ENCODE data around the gene PRRX2. TPM values are rescaled to one million over a fixed set of nuclear protein-coding genes. Genes with fewer than 3 reads are reported as not detected.
A peak's percentile ranks its signal among the peaks of the same experiment; 100 is the strongest.
"Not testable (repeated sequence)": the region's sequence is repeated elsewhere in the genome, so short reads cannot be mapped to it uniquely, and the experiment has no call there.

PRRX2 gene
- polyA plus RNA-seq, 3 donors: 0.86 to 1.5 (median 1.3) TPM

DNA sequence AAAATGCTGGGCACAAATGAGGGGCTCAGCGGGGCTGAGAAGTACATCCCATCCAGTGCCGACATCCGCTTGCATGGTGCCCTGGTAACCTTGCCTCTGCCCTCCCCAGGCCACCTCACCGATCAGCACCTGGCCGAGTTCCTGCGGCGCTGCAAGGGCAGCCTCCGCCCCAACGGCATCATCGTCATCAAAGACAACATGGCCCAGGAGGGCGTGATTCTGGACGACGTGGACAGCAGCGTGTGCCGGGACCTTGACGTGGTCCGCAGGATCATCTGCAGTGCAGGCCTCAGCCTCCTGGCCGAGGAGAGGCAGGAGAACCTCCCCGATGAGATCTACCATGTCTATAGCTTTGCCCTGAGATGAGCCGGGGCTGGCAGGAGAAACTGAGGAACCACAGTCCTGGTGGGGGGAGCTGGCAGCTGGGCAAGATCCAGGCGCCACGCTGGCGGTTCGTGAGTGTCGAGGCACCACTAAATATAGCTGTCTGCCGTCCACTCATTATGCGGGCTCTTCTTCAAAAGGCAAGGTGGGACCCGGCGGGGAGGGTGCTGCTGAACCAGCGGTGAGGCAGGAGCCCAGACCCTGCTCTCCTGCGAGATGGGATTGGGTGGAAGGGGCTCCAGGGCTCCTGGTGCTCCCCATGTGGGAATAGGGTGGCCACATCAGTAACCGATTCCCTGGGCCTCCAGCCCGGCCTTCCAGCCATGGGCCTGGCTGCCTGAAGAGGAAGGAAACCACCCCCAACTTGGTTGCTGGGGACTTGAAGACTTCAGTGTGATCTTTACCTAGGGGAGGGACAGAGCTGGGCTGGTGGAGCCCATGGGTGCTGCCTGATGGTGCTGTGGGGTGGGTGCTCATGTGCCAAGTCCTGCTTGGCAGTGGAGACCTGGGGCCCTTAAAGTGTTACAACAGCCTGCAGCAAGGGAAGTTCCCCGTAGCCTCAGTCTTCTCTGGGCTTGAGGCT is 30.1 kb upstream of the PRRX2 start:
- no peak for DNase-seq

DNA sequence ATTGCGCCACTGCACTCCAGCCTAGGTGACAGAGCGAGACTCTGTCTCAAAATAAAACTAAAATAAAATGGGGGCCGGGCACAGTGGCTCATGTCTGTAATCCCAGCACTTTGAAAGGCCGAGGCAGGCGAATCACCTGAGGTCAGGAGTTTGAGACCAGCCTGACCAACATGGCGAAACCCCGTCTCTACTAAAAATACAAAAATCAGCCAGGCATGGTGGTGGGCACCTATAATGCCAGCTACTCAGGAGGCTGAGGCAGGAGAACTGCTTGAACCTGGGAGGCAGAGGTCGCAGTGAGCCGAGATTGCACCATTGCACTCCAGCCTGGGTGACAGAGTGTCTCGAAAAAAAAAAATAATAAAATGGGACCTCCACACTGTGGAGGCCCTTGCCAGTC is 29.1 kb upstream of the PRRX2 start:
- DNase-seq: not testable (repeated sequence)

GRCh38 chr9:129637102-129637501 is 28.3 kb upstream of the PRRX2 start:
- DNase-seq: no peak

- DNase-seq: no peak
Measured at GRCh38 chr9:129637673-129638439, 27.6 kb upstream of the PRRX2 start.

DNA sequence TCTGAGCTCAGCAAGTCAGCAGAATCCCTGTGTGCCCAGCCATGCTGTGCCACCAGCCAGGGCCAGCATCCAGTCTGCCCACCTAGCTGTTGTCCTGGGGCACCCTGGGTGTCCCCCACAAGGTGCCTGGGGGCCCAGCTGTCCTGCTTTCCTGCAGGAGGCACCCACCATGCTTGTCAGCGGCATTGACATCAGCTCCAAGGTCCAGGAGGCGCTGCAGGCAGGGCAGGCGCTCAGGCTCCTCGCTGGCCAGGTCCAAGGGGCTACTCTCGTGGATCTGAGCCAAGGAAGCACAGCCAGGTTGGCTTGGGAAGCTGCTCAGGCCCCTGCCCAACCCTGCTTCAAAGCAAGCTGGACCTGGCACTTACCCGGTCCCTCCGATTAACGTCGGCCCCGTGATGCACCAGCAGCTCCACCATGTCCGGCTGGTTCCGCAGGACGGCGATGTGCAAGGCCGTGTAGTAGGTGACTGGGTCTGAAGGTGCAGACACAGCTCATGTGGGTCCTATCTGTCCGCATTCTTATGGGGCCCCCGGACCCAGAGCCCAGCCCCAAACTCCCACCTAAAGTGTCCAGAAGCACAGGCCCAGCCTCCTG is 26.3 kb upstream of the PRRX2 start:
- DNase-seq: no peak

DNA sequence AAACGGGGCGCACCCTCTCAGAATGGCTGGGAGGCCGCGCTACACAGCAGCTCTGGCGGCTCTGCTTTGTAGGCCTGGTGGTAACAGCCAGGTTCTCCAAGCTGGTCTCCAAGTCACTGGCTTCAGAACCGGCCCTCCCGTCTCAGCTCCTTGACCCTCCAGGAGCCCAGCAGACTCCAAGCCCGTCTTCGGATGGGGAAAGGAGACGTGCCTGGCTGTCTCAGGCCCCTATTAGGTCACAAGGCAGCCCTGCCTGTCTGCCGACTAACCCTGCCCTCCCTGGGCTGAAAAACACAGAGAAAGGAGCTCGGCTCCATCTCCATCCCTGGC is 25.7 kb upstream of the PRRX2 start:
- no peak for DNase-seq

DNA sequence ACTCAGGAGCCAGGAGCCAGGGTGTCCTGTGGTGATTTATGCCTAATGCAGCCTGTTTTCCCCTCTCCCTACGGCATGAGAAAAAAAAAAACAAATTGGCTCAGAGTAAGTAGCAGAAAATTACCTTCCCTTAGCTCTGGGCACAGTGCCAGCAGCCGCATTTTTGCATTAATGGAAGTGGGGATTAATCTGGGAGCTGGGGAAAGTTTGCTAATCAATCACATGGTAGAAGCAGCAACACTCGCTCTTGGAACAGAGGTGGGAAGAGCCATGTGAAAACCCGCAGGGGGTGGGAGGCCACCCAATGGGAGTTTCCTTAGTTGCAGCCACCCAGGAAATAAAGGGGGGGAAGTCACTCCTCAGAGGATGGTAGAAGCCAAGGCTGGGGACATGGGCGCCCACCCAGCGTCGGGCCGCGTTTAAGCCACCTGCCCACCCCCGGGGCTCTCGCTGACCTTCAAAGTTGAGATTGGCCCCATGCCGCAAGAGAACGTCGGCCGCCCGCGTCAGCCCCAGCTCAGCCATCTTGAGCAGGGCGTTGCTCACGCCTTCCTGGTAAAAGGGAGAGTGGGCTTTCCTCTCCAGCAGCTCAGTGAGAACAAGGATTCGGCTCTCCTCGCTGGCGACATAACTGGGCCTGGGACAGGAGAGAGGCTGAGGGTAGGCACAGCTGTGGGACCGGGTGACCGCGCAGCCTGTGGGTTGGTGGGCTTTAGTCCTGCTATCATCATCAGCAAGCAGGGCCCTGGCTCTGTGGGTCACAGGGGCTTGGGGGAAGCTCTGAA is 25.2 kb upstream of the PRRX2 start:
- DNase-seq: no peak

GRCh38 chr9:129640871-129641749 is 24.3 kb upstream of the PRRX2 start:
- no peak for DNase-seq

DNA sequence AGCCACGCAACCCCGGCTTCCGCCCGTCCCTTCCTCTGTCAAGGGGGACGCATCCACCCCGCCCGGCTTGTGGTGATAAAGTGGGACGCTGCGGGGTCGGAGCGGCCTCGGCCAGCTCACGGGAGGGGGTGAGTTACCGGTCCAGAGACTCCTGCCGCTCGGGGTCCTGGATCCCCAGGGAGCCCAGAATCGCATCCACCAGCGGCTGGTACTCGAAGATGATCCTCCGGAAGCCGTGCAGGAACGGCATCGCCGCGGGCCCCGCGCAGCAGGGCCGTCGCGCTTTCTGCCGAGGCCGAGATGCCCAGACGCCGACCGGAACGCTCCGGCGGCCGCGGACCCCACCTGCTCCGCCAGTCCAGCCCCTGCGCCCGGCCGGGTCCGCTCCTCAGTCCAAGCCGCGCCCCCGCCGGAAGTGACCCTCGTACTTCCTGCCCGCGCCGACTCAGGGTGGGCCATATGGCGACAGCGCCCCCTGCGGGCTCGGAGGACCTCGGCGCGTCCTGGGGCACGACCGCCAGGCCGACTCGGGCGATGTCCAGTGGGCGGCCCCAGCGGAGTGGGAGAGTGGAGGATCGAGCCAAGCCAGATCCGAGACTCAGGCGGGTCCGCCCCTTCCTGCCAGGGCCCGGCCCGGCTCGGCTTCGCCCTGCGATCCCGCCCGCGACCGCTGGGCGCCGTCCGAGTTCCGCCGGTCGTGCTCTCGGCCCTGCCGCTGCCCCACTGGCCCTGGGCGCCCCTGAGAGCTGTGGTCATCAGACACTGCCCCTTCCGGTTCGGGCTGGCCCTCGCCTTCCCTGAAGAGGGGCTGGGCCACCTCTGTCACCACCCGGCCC is 23.5 kb upstream of the PRRX2 start, which contains the start of gene ASB6:
TSS of gene ASB6 (minus strand) at position 402 of the 836 bp plus-strand sequence. CDS start at position 250, 152 bp downstream.
- DNase-seq: peak; percentile 97

GRCh38 chr9:129643706-129644105 is 21.7 kb upstream of the PRRX2 start:
- no peak for DNase-seq

GRCh38 chr9:129644365-129644764 is 21.1 kb upstream of the PRRX2 start:
- DNase-seq: no peak

DNA sequence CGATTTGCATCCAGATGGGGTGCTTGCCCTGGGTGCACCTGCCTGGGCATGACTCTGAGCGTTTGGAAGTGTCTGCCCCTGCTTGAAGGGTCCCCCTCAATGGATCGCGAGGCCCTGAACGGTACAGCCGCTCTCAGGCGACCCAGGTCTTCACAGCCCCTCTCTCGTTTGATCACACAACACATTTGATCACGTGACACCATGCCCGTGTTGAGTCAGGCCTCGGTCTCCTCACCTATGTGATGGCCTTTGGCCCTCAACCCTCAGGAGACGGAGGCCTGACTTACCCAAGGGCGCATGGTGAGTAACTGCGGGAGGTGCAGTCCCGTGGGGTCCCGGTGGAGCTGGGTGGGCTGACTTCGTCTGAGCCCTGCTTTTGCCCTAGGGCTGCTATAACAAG is 20.5 kb upstream of the PRRX2 start:
- no peak for DNase-seq

- DNase-seq: no peak
Measured at GRCh38 chr9:129646252-129646651, 19.2 kb upstream of the PRRX2 start.

DNA sequence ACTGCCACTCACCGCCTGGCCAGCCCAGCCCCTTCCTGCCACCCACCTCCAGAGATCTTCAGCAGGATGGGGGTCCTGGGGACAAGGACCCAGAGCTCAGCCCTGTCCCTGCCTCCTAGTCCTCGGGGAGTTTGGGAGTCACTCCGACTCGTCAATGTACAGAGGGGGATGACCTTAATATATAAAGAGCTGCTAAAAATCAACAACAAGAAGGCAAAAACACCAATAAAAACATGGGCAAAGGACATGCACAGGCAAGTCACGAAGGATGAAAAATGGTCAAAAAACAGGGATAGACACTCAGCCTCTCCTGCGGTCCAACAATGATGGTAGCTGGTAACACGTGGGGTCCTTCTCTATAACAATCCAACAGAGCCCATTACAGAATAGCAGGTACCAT is 18.8 kb upstream of the PRRX2 start:
- no peak for DNase-seq

- DNase-seq: no peak
Measured at GRCh38 chr9:129647635-129648034, 17.8 kb upstream of the PRRX2 start.

DNA sequence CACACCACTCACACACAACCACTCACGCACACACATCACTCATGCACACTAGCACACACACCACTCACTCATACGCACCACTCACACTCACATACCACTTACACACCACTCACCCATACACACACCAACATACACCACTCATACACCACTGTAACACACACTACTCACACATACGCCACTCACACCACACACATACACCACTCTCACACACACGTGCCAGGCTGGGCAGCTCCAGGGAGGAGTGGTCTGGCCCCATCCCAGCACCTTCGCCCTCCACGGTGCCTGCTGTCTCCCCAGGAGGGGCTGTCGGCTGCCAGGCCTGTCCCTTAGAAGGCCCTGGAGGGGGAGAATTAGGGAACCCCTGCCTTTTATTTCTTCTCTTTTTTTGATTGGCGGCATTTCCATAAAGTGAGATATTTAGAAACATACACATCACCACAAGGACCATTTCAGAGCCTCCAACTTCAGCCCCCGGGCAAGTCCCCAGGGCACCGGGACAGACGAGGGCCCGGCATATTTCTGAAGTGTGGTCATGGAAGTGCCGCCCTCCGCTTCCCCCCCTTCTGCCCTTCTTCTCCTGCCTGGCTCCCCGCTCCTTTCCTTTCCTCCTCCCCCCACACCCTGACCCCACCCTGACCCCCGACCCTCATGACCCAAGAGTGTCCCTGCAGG is 17.2 kb upstream of the PRRX2 start:
- DNase-seq: no peak

- no peak for DNase-seq
Measured at GRCh38 chr9:129648764-129649115, 16.7 kb upstream of the PRRX2 start.

GRCh38 chr9:129649726-129650679 is 15.4 kb upstream of the PRRX2 start:
- no peak for DNase-seq

Data from renal pelvis (tissue), 4 donors.